Prostate gland (tissue), 2 donors: ENCODE measurements around the gene ZMYND8. TPM values are rescaled to one million over a fixed set of nuclear protein-coding genes. Genes with fewer than 3 reads are reported as not detected.

Experiments used
- DNase-seq: peaks from one replicate; pipeline ENCODE4 v3.0.0-alpha.2; 2019; ENCODE audit warnings: low spot score
- H3K27ac ChIP-seq, 2 donors: fragments of 200-600 bp; sonication (generic); 2 replicates each; pipeline ENCODE4 v1.5.1; 2017 to 2019
- H3K27me3 ChIP-seq: fragments of 200-600 bp; sonication (generic); replicated peaks from 2 replicates; pipeline ENCODE4 v1.5.1; 2019; ENCODE audit not compliant: insufficient read depth
- H3K36me3 ChIP-seq, 2 donors: fragments of 200-600 bp; sonication (generic); 1 replicate in 1 of 2; 2 replicates in 1 of 2; pipeline versions ENCODE4 v1.5.1 to v1.8.1; 2017 to 2019
- H3K4me1 ChIP-seq: fragments of 200-600 bp; sonication (generic); replicated peaks from 2 replicates; pipeline ENCODE4 v1.5.1; 2019
- H3K4me3 ChIP-seq, 2 donors: fragments of 200-600 bp; sonication (generic); 2 replicates each; pipeline ENCODE4 v1.5.1; 2017 to 2019
- H3K9me3 ChIP-seq: fragments of 200-600 bp; sonication (generic); 2 replicates; pipeline ENCODE4 v1.5.1; 2017
- CTCF ChIP-seq, 4 experiments: fragments of 200-600 bp in 2 of 4; fragments of 450-650 bp in 2 of 4; sonication (generic) in 2 of 4; IDR thresholded peaks; 1 replicate in 3 of 4; 2 replicates in 1 of 4; pipeline ENCODE4 v1.5.1; 2016 to 2019; ENCODE audit warnings: antibody characterized with exemption in 4 of 4, mild to moderate bottlenecking in 2 of 4, moderate library complexity in 2 of 4
- POLR2A ChIP-seq: fragments of 450-650 bp; IDR thresholded peaks from one replicate; pipeline ENCODE4 v1.6.1; 2016; ENCODE audit warnings: antibody characterized with exemption, mild to moderate bottlenecking
- POLR2AphosphoS5 ChIP-seq: sonication (generic); formaldehyde crosslinking; IDR thresholded peaks from one replicate; pipeline ENCODE4 v1.6.1; 2017; ENCODE audit warnings: antibody characterized with exemption
- WGBS: methylation state at CpG from one replicate; pipeline ENCODE4 v1.1.5; 2018; 5-methylcytosine and 5-hydroxymethylcytosine counted together
- intact Hi-C: fragments of 100-400 bp; cut with DNase I; formaldehyde crosslinking; loops from one replicate; pipeline ENCODE4 v1.14.2; 2022
- total RNA-seq, 2 donors: library from RNA; depleted of rRNA; stranded (reverse); fragments of >200 nt; gene quantifications; one replicate each; pipeline ENCODE4 v1.1.0, GENCODE V29; 2016

ZMYND8 gene
- total RNA-seq, 2 donors from 2014 or later: 19.9 to 70.9 TPM

GRCh38 chr20:47317127-47317895 lies 39.2 kb downstream of the ZMYND8 start:
- 14% methylated on average over 13 of the region's 13 CpGs for WGBS
- peak overlapping the region; percentile 91 to 96 for H3K27ac ChIP-seq
- H3K9me3 ChIP-seq: no peaks in the 10 kb centered on the region
- no peak overlapping the region for H3K4me3 ChIP-seq
- no peaks in the 10 kb centered on the region for H3K36me3 ChIP-seq
- no peaks in the 10 kb centered on the region for H3K27me3 ChIP-seq
- H3K4me1 ChIP-seq: peaks cover 42% of the 10 kb centered on the region
- DNase-seq: peak; percentile 86
- intact Hi-C loops: no loop called here
- TF ChIP-seq CTCF (IDR thresholded peaks at IDR 0.05) (no peak), POLR2AphosphoS5 (peak; percentile 89), POLR2A (no peak)

DNA sequence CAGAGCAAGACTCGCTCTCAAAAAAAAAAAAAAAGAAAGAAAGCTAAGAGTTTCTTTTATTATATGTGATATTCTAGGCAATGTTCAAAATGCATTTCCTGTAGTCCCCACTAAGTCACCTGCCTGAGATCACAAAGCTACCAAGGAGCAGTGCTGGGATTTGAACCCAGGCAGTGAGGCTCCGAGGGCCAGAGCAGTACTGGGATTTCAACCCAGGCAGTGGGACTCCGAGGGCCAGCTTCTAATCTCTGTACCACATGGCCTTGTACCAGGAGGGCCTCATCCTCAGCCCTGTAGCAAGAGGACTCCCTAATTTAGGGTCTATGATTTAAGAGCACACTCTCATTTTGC lies 39.7 kb downstream of the ZMYND8 start:
- no peak for TF ChIP-seq POLR2AphosphoS5
- TF ChIP-seq CTCF (IDR thresholded peaks at IDR 0.05): no peak
- no peak for TF ChIP-seq POLR2A
- Histone ChIP-seq H3K36me3 (no peaks in the 10 kb centered on the region), H3K9me3 (no peaks in the 10 kb centered on the region), H3K4me3 (no peak overlapping the region), H3K27me3 (no peaks in the 10 kb centered on the region), H3K27ac (peak overlapping the region; percentile 91 to 96), H3K4me1 (peaks cover 38% of the 10 kb centered on the region)
- 81% methylated on average over 3 of the region's 3 CpGs for WGBS
- DNase-seq: no peak
- intact Hi-C loops: no loop called here

- intact Hi-C loops: no loop called here
- WGBS: 55% methylated on average over 10 of the region's 10 CpGs
- TF ChIP-seq CTCF (IDR thresholded peaks at IDR 0.05) (no peak), POLR2AphosphoS5 (no peak), POLR2A (no peak)
- Histone ChIP-seq H3K36me3 (no peaks in the 10 kb centered on the region), H3K9me3 (no peaks in the 10 kb centered on the region), H3K27ac (peak overlapping the region; percentile 91 to 96), H3K4me3 (no peak overlapping the region), H3K27me3 (no peaks in the 10 kb centered on the region), H3K4me1 (peaks cover 31% of the 10 kb centered on the region)
- DNase-seq: no peak
Measured at GRCh38 chr20:47315339-47316056, 41.0 kb downstream of the ZMYND8 start.

DNA sequence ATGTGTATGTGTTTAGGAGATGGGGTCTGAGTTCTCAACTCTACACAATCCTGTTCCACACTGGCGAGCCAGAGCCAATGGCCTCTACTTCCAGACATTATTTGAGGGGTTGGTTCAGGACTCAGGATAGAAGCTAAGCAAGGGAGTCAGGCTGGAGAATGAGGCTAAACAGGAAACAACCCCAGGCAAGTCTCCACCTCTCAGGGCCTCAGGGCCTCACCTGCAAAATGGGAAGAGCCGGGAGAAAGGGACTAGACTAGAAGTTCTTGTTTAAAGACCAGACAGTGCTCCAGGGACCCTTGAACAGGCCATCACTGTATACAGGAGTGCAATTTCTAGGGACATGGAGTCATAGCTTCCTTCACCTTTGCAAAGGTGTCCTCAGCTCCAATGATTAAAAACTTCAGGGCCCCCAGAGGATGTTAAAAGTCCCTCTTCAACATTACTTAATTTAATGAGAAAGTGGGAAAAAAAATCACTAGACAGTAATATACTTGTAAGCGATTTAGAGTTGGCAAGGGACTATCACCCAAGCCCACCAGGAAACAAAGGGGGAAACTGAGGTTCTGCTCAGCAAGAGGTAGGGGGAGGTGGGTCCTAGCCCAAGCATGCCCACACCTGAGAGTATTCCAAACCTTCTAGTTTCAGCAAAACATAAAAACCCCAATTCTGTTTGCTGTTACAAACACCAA lies 41.7 kb downstream of the ZMYND8 start:
- Histone ChIP-seq H3K9me3 (no peaks in the 10 kb centered on the region), H3K27ac (peak overlapping the region; percentile 91 to 96), H3K27me3 (no peaks in the 10 kb centered on the region), H3K4me1 (peaks cover 25% of the 10 kb centered on the region), H3K36me3 (no peaks in the 10 kb centered on the region), H3K4me3 (no peak overlapping the region)
- 95% methylated on average over 3 of the region's 3 CpGs for WGBS
- intact Hi-C loops: no loop called here
- no peak for DNase-seq
- TF ChIP-seq POLR2AphosphoS5 (no peak), POLR2A (no peak), CTCF (IDR thresholded peaks at IDR 0.05) (no peak)
